ENCODE data around the gene ADSL. TPM values are rescaled to one million over a fixed set of nuclear protein-coding genes. Genes with fewer than 3 reads are reported as not detected.

The ADSL gene
- total and polyA plus RNA-seq, 2 donors (not counting 1 experiment from before 2014, with no cell fraction given) = 61.0 to 63.8 TPM

DNA sequence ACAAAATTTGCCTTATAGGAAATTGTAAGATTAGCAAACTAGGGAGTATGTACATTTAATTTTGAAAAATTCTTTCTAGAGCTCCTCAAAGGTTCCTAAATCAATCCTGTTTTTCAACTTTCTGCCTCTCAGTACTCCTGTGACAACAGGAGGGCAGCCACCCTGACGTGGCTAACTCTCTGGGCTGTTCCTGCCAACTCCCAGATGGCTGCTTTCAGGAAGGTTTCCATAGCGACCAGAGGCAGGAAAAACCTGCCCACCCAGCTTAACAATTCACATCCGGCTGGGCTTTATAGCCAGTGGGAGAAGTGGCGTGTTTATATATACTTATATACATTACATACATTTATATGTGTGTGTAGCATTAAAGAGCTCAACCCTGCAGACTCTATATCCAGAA lies 50.6 kb downstream of the ADSL start:
- CTCF ChIA-PET = interaction anchor here (0.9 to 6.0 kb wide), 5 partner anchors 13 to 90 kb away, joined by 3 to 28 read pairs (median 5); no protein-coding TSS in a partner anchor
- Histone ChIP-seq H3K4me1 (ENCODE audit: control insufficient read depth in 2 of 2, insufficient read depth in 2 of 2, low read length in 2 of 2) (peaks cover 86% of the 10 kb centered on the region in 2 donors), H3K9ac (ENCODE audit: low read length) (no peak overlapping the region), H3K9me3 (ENCODE audit: control extremely low read depth in 1 of 3, control insufficient read depth in 2 of 3, insufficient read depth in 1 of 3, low read length in 2 of 3) (no peaks in the 10 kb centered on the region), H3K27me3 (replicated peaks in 1 of 4; ENCODE audit: control extremely low read depth in 1 of 4, control insufficient read depth in 3 of 4, insufficient read depth in 4 of 4, low read length in 3 of 4) (no peaks in the 10 kb centered on the region), H3K79me2 (ENCODE audit: control insufficient read depth, insufficient read depth, low read length) (peaks cover 68% of the 10 kb centered on the region), H3K36me3 (replicated peaks in 1 of 2; ENCODE audit: control extremely low read depth in 1 of 2, control insufficient read depth in 1 of 2, extremely low read depth in 1 of 2, insufficient read depth in 2 of 2, low read length in 1 of 2) (peaks cover 0 to 17% of the 10 kb centered on the region in 2 experiments), H2AFZ (ENCODE audit: insufficient read depth, low read depth, low read length, poor library complexity, severe bottlenecking) (no peak overlapping the region), H4K20me1 (ENCODE audit: control insufficient read depth, insufficient read depth, low read length, poor library complexity, severe bottlenecking) (no peaks in the 10 kb centered on the region), H3K27ac (ENCODE audit: low read length in 2 of 2) (peak overlapping the region; percentile 46 to 96), H3K4me2 (replicated peaks; ENCODE audit: low read depth, low read length, poor library complexity, severe bottlenecking) (peak overlapping the region; percentile 25), H3K4me3 (ENCODE audit: control extremely low read depth in 1 of 5, extremely low read depth in 1 of 5, insufficient read depth in 1 of 5, low read depth in 2 of 5, low read length in 4 of 5) (no peak overlapping the region)
- Mint-ChIP-seq H3K27me3 (no peaks in the 10 kb centered on the region), H3K4me3 (peak overlapping the region; percentile 56), H3K4me1 (peaks cover 79% of the 10 kb centered on the region), H3K9me3 (ENCODE audit: insufficient read depth) (no peaks in the 10 kb centered on the region), H3K27ac (peak overlapping the region; percentile 92)
- DNase-seq (no peak), ATAC-seq (ENCODE audit: low read depth) (no peak)
- intact Hi-C loops (cut with micrococcal nuclease) = no loop called here
- POLR2A ChIA-PET = interaction anchor here (1.6 kb wide), 1 partner anchor 240 kb away, joined by 3 read pairs; the partner anchor contains the start of gene MRTFA
- TF ChIP-seq, protein P1, sequence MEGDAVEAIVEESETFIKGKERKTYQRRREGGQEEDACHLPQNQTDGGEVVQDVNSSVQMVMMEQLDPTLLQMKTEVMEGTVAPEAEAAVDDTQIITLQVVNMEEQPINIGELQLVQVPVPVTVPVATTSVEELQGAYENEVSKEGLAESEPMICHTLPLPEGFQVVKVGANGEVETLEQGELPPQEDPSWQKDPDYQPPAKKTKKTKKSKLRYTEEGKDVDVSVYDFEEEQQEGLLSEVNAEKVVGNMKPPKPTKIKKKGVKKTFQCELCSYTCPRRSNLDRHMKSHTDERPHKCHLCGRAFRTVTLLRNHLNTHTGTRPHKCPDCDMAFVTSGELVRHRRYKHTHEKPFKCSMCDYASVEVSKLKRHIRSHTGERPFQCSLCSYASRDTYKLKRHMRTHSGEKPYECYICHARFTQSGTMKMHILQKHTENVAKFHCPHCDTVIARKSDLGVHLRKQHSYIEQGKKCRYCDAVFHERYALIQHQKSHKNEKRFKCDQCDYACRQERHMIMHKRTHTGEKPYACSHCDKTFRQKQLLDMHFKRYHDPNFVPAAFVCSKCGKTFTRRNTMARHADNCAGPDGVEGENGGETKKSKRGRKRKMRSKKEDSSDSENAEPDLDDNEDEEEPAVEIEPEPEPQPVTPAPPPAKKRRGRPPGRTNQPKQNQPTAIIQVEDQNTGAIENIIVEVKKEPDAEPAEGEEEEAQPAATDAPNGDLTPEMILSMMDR (IDR thresholded peaks at IDR 0.05) = no peak
- WGBS (ENCODE audit: insufficient coverage) = 33% methylated on average over 1 of the region's 4 CpGs

DNA sequence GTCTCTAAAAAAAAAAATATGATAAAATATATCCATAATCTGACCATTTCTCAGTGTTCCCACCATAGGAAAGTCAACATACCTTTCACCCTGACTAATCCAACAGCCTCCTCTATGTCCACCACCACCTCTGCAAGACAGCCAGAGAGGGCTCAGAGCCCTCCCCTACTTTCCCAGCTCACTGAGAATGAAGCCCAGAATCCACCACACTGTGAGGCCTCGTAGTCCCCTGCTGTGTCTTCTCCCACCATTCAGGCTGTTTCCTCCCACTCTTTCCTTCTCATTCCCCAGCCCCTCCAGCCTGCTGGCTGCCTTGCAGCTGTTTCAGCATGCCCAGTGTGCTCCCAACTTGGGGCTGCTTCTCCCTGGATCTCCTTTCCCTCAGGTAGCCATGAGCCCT lies 51.1 kb downstream of the ADSL start:
- Histone ChIP-seq H3K36me3 (replicated peaks in 1 of 2; ENCODE audit: control extremely low read depth in 1 of 2, control insufficient read depth in 1 of 2, extremely low read depth in 1 of 2, insufficient read depth in 2 of 2, low read length in 1 of 2) (peaks cover 0 to 18% of the 10 kb centered on the region in 2 experiments), H2AFZ (ENCODE audit: insufficient read depth, low read depth, low read length, poor library complexity, severe bottlenecking) (no peak overlapping the region), H4K20me1 (ENCODE audit: control insufficient read depth, insufficient read depth, low read length, poor library complexity, severe bottlenecking) (no peaks in the 10 kb centered on the region), H3K4me3 (ENCODE audit: control extremely low read depth in 1 of 5, extremely low read depth in 1 of 5, insufficient read depth in 1 of 5, low read depth in 2 of 5, low read length in 4 of 5) (no peak overlapping the region), H3K9me3 (ENCODE audit: control extremely low read depth in 1 of 3, control insufficient read depth in 2 of 3, insufficient read depth in 1 of 3, low read length in 2 of 3) (no peaks in the 10 kb centered on the region), H3K4me1 (ENCODE audit: control insufficient read depth in 2 of 2, insufficient read depth in 2 of 2, low read length in 2 of 2) (peaks cover 86 to 91% of the 10 kb centered on the region in 2 donors), H3K4me2 (replicated peaks; ENCODE audit: low read depth, low read length, poor library complexity, severe bottlenecking) (peak overlapping the region; percentile 25), H3K27me3 (replicated peaks in 1 of 4; ENCODE audit: control extremely low read depth in 1 of 4, control insufficient read depth in 3 of 4, insufficient read depth in 4 of 4, low read length in 3 of 4) (no peaks in the 10 kb centered on the region), H3K9ac (ENCODE audit: low read length) (no peak overlapping the region), H3K79me2 (ENCODE audit: control insufficient read depth, insufficient read depth, low read length) (peaks cover 70% of the 10 kb centered on the region), H3K27ac (ENCODE audit: low read length in 2 of 2) (peak overlapping the region; percentile 46 to 96)
- 28% methylated on average over 1 of the region's 1 CpG for WGBS (ENCODE audit: insufficient coverage)
- Mint-ChIP-seq H3K27me3 (no peaks in the 10 kb centered on the region), H3K9me3 (ENCODE audit: insufficient read depth) (no peaks in the 10 kb centered on the region), H3K4me3 (peak overlapping the region; percentile 71), H3K4me1 (peaks cover 80% of the 10 kb centered on the region), H3K27ac (peak overlapping the region; percentile 92)
- no peak for ATAC-seq (ENCODE audit: low read depth)
- CTCF ChIA-PET = interaction anchor here (0.6 to 6.0 kb wide), 6 partner anchors 14 to 89 kb away, joined by 3 to 28 read pairs (median 4); no protein-coding TSS in a partner anchor
- no peak for TF ChIP-seq EZH2 (IDR thresholded peaks at IDR 0.05; ENCODE audit: borderline replicate concordance, insufficient read depth, low read depth, low read length, poor library complexity, severe bottlenecking)
- TF ChIP-seq, protein P1 (IDR thresholded peaks at IDR 0.05) = no peak
- DNase-seq = no peak
- POLR2A ChIA-PET = interaction anchor here (0.7 to 1.6 kb wide), 2 partner anchors 239 to 420 kb away, joined by 3 to 5 read pairs; partner anchors contain the start of gene MRTFA
- intact Hi-C loops (cut with micrococcal nuclease) = no loop called here

Measured in B cell (primary cell).